ENCODE data around the gene ATF6.

ATF6 gene

GRCh38 chr1:161988413-161988812 is 222.3 kb downstream of the ATF6 start:
- Histone ChIP-seq H3K36me3 (ENCODE audit: insufficient read depth, low read length) (no peaks in the 10 kb centered on the region), H3K27me3 (ENCODE audit: insufficient read depth, low read length) (no peaks in the 10 kb centered on the region), H3K4me3 (ENCODE audit: low read length) (no peak overlapping the region), H3K4me1 (ENCODE audit: insufficient read depth, low read length) (no peaks in the 10 kb centered on the region), H3K9me3 (ENCODE audit: low read length) (peaks cover 11% of the 10 kb centered on the region), H2AFZ (ENCODE audit: low read depth, low read length) (no peak overlapping the region)

DNA sequence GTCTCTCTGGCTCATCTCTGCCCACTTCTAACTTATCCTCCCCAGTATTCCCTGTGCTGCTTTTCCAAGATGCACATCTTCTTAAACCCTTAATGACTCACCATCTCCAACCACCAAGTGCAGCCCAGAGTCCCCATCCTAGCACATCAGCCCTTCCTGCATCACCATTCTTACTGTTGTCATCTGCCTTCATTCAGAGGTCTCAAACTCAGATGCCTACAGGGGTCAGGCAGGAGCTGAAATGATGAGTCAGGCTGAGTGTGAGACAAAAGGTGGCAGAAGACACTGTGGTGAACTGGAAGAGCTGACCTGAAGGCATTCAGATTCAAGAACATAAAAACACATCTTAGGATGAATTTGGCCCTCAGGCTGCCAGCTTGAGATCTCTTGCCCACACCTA is 223.0 kb downstream of the ATF6 start:
- Histone ChIP-seq H3K9me3 (ENCODE audit: low read length) (peaks cover 9% of the 10 kb centered on the region), H2AFZ (ENCODE audit: low read depth, low read length) (no peak overlapping the region), H3K27me3 (ENCODE audit: insufficient read depth, low read length) (no peaks in the 10 kb centered on the region), H3K4me3 (ENCODE audit: low read length) (no peak overlapping the region), H3K4me1 (ENCODE audit: insufficient read depth, low read length) (no peaks in the 10 kb centered on the region), H3K36me3 (ENCODE audit: insufficient read depth, low read length) (no peaks in the 10 kb centered on the region)

- Histone ChIP-seq H3K9me3 (ENCODE audit: low read length) (peaks cover 7% of the 10 kb centered on the region), H3K4me3 (ENCODE audit: low read length) (no peak overlapping the region), H3K4me1 (ENCODE audit: insufficient read depth, low read length) (no peaks in the 10 kb centered on the region), H3K27me3 (ENCODE audit: insufficient read depth, low read length) (no peaks in the 10 kb centered on the region), H2AFZ (ENCODE audit: low read depth, low read length) (no peak overlapping the region), H3K36me3 (ENCODE audit: insufficient read depth, low read length) (no peaks in the 10 kb centered on the region)
These were observed 223.7 kb downstream of the ATF6 start for GRCh38 chr1:161989786-161990185.

GRCh38 chr1:161993576-161993975 is 227.5 kb downstream of the ATF6 start:
- no peak overlapping the region for H3K4me3 ChIP-seq (ENCODE audit: low read length)
- no peaks in the 10 kb centered on the region for H3K4me1 ChIP-seq (ENCODE audit: insufficient read depth, low read length)
- H2AFZ ChIP-seq (ENCODE audit: low read depth, low read length), result no peak overlapping the region
- H3K27me3 ChIP-seq (ENCODE audit: insufficient read depth, low read length), result no peaks in the 10 kb centered on the region
- H3K9me3 ChIP-seq (ENCODE audit: low read length), result peaks cover 5% of the 10 kb centered on the region
- no peaks in the 10 kb centered on the region for H3K36me3 ChIP-seq (ENCODE audit: insufficient read depth, low read length)

GRCh38 chr1:161994175-161994668 is 228.1 kb downstream of the ATF6 start:
- Histone ChIP-seq H2AFZ (ENCODE audit: low read depth, low read length) (no peak overlapping the region), H3K4me3 (ENCODE audit: low read length) (no peak overlapping the region), H3K36me3 (ENCODE audit: insufficient read depth, low read length) (no peaks in the 10 kb centered on the region), H3K4me1 (ENCODE audit: insufficient read depth, low read length) (no peaks in the 10 kb centered on the region), H3K27me3 (ENCODE audit: insufficient read depth, low read length) (no peaks in the 10 kb centered on the region), H3K9me3 (ENCODE audit: low read length) (peaks cover 5% of the 10 kb centered on the region)

DNA sequence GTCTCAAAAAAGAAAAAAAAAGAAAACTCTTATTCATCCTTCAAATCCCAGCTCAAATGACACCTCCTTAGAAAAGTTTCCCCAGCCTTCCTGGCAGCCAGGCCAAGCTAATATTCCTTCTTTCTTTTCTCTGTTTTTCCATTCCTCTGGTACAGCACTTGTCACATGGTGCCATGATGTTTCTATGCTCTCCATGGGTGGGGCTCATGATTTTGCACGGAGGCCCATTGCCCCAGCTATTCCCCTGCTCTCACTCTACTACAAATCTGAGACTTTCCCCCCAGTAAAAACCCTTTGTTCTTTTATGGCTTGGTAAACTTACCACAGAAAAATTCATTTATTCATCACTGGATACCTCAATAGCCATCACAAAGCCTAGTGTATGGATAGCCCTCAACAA is 231.0 kb downstream of the ATF6 start:
- H3K27me3 ChIP-seq (ENCODE audit: insufficient read depth, low read length), result no peaks in the 10 kb centered on the region
- no peaks in the 10 kb centered on the region for H3K4me1 ChIP-seq (ENCODE audit: insufficient read depth, low read length)
- H3K36me3 ChIP-seq (ENCODE audit: insufficient read depth, low read length), result no peaks in the 10 kb centered on the region
- H2AFZ ChIP-seq (ENCODE audit: low read depth, low read length), result no peak overlapping the region
- peaks cover 1% of the 10 kb centered on the region for H3K9me3 ChIP-seq (ENCODE audit: low read length)
- no peak overlapping the region for H3K4me3 ChIP-seq (ENCODE audit: low read length)

- no peaks in the 10 kb centered on the region for H3K4me1 ChIP-seq (ENCODE audit: insufficient read depth, low read length)
- H3K27me3 ChIP-seq (ENCODE audit: insufficient read depth, low read length), result no peaks in the 10 kb centered on the region
- H3K4me3 ChIP-seq (ENCODE audit: low read length), result no peak overlapping the region
- H3K36me3 ChIP-seq (ENCODE audit: insufficient read depth, low read length), result no peaks in the 10 kb centered on the region
- no peak overlapping the region for H2AFZ ChIP-seq (ENCODE audit: low read depth, low read length)
- no peaks in the 10 kb centered on the region for H3K9me3 ChIP-seq (ENCODE audit: low read length)
These were observed 232.7 kb downstream of the ATF6 start for GRCh38 chr1:161998811-161999210.

DNA sequence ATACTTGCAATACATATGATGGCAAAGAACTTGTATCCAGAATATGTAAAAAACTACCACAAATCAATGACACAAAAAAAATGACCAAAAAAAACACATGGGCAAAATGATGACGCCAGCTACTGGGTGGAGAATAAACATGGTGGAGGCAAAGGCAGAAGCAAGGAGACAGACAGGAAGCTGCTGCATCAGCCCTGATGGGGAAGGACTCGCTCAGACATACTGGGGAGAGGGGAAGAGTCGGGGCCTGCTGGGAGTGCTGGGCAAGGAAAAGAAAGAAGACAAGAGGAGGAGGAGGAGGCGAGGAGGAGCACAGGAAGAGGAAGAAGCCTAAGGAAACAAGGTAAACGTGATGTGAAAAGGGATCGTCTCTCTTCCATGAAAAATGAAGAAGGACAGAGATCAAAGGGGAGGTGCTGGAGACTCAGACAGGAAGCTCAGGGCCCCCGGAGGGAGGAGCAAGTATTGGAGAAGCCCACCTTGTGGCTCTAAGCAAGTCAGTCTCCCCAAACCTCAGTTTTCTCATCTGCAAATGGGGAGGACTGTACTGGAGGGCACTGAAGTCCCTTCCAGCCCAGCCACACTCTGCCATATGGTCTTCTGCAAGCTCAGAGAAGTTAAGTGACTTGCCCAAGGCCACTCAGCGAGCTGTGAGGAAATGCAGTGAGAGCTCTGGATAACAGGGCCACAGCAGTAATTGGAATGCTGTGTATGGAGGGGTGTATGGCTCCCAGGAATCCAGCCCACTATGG is 233.4 kb downstream of the ATF6 start:
- Histone ChIP-seq H3K36me3 (ENCODE audit: insufficient read depth, low read length) (no peaks in the 10 kb centered on the region), H3K27me3 (ENCODE audit: insufficient read depth, low read length) (no peaks in the 10 kb centered on the region), H3K4me3 (ENCODE audit: low read length) (no peak overlapping the region), H3K9me3 (ENCODE audit: low read length) (no peaks in the 10 kb centered on the region), H2AFZ (ENCODE audit: low read depth, low read length) (no peak overlapping the region), H3K4me1 (ENCODE audit: insufficient read depth, low read length) (no peaks in the 10 kb centered on the region)

- H3K36me3 ChIP-seq (ENCODE audit: insufficient read depth, low read length), result no peaks in the 10 kb centered on the region
- H3K4me1 ChIP-seq (ENCODE audit: insufficient read depth, low read length), result no peaks in the 10 kb centered on the region
- no peak overlapping the region for H2AFZ ChIP-seq (ENCODE audit: low read depth, low read length)
- H3K9me3 ChIP-seq (ENCODE audit: low read length), result no peaks in the 10 kb centered on the region
- H3K4me3 ChIP-seq (ENCODE audit: low read length), result no peak overlapping the region
- no peaks in the 10 kb centered on the region for H3K27me3 ChIP-seq (ENCODE audit: insufficient read depth, low read length)
These were observed 233.9 kb downstream of the ATF6 start for GRCh38 chr1:162000053-162000420.

DNA sequence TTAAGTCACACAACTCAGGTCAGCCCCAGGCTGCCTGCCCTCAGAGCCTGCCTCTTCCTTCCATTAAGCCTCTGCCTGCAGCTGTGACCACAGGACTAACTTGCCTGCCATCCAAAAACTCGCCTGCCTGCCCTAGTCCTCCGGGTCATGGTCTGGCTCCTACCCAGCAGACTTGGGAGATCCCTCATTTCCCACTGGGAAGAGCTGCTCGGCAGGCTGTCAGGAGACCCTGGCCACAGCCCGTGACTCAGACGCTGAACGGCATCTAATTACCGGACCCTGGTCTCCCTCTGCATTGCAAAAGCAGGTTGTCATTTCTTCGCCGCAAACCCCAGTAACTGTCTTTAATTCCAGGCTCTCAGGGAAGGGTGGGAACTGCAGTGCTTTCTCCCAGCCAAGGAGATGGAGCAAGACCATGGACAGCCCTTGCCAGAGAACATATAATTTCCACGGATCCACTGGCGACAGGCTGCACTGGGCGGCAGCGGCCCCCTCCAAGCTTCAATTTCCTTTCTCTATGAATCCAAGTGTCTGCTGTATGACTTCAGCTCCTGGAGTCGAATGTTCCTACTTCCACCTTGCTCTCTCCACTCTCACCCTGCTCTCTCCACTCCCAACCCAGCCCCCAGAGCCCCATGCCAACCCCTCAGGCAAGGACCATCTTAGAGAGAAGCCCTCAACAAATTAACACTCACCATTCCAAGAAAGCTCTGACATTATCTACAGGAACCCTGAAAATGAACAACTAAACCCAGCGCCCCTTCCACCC is 237.1 kb downstream of the ATF6 start:
- Histone ChIP-seq H2AFZ (ENCODE audit: low read depth, low read length) (no peak overlapping the region), H3K36me3 (ENCODE audit: insufficient read depth, low read length) (no peaks in the 10 kb centered on the region), H3K4me1 (ENCODE audit: insufficient read depth, low read length) (no peaks in the 10 kb centered on the region), H3K9me3 (ENCODE audit: low read length) (no peaks in the 10 kb centered on the region), H3K4me3 (ENCODE audit: low read length) (no peak overlapping the region), H3K27me3 (ENCODE audit: insufficient read depth, low read length) (no peaks in the 10 kb centered on the region)

DNA sequence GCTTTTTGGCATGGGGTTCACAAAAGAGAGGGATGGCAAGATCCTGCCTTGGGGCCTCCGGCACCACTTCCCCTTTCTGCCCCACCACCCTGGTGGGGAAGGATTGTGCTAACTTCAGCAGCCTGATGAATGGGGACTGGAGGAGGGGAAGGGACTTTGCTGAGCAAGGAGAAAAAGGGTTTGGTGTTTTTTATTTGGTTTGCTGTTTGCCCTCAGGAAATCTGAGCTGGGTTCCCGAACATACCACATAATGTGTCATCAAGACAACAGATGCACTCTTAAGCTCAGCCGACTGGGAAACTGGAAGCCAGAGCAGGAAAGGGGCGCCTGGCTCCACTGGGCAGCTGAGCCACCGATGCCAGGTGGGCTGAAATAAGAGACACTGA is 237.7 kb downstream of the ATF6 start:
- Histone ChIP-seq H3K36me3 (ENCODE audit: insufficient read depth, low read length) (no peaks in the 10 kb centered on the region), H3K9me3 (ENCODE audit: low read length) (no peaks in the 10 kb centered on the region), H3K4me3 (ENCODE audit: low read length) (no peak overlapping the region), H2AFZ (ENCODE audit: low read depth, low read length) (no peak overlapping the region), H3K4me1 (ENCODE audit: insufficient read depth, low read length) (no peaks in the 10 kb centered on the region), H3K27me3 (ENCODE audit: insufficient read depth, low read length) (no peaks in the 10 kb centered on the region)

GRCh38 chr1:162004441-162004950 is 238.4 kb downstream of the ATF6 start:
- Histone ChIP-seq H3K4me3 (ENCODE audit: low read length) (no peak overlapping the region), H2AFZ (ENCODE audit: low read depth, low read length) (no peak overlapping the region), H3K4me1 (ENCODE audit: insufficient read depth, low read length) (no peaks in the 10 kb centered on the region), H3K36me3 (ENCODE audit: insufficient read depth, low read length) (no peaks in the 10 kb centered on the region), H3K9me3 (ENCODE audit: low read length) (no peaks in the 10 kb centered on the region), H3K27me3 (ENCODE audit: insufficient read depth, low read length) (no peaks in the 10 kb centered on the region)

GRCh38 chr1:162006081-162006480 is 240.0 kb downstream of the ATF6 start:
- H3K9me3 ChIP-seq (ENCODE audit: low read length), result no peaks in the 10 kb centered on the region
- H3K4me3 ChIP-seq (ENCODE audit: low read length), result no peak overlapping the region
- H3K27me3 ChIP-seq (ENCODE audit: insufficient read depth, low read length), result no peaks in the 10 kb centered on the region
- H3K4me1 ChIP-seq (ENCODE audit: insufficient read depth, low read length), result no peaks in the 10 kb centered on the region
- no peaks in the 10 kb centered on the region for H3K36me3 ChIP-seq (ENCODE audit: insufficient read depth, low read length)
- no peak overlapping the region for H2AFZ ChIP-seq (ENCODE audit: low read depth, low read length)
